ENCODE results near the gene IGF2BP2.

DNA sequence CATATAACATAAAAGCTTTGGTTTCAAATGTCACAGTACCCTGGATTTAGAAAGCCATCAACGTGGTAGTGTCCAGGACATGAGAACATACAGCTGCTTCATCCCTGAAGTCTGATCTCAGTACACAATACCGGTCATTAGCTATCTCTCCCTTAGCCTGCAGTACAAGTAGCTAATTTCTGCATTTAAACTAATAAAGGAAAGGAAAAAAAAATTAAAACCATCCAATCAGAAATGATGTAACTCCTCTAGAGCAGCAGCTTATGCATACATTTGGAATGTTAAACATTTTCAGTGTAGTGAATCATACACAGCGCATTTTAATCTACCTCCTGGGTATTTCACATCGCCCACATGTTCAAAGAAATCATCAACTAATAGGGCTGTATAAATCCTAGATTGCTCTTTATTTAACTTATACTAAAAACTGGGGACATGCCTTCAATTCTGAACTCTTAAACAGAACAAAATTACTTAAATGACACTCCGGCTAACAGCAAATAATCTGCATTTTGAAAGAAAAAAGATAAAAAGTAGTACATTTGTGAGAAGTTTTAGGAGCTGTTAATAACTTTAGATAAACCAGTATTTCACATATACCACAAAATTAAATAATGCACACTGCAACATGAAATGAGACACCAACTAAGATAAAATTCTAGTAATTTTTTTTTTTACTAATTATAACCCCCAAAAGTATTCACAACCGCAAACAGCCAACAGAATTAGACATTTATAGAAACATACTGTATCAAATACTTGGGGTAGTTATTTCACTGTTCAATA is 3.7 kb downstream of the IGF2BP2 start:
- TF ChIP-seq YBX1 (IDR thresholded peaks at IDR 0.05) (no peak), SRSF9 (IDR thresholded peaks at IDR 0.05; ENCODE audit: borderline replicate concordance, low read depth, low read length) (no peak), YY1 (IDR thresholded peaks at IDR 0.05; ENCODE audit: borderline replicate concordance in 1 of 3, control insufficient read depth in 1 of 3, extremely low read depth in 1 of 3, insufficient read depth in 3 of 3, insufficient read length in 1 of 3, insufficient replicate concordance in 2 of 3, low read depth in 1 of 3, low read length in 2 of 3) (no peak)
